Measurements from ENCODE around the gene DPCD.
"Not testable (repeated sequence)": the region's sequence is repeated elsewhere in the genome, so short reads cannot be mapped to it uniquely, and the experiment has no call there.

DPCD gene

DNA sequence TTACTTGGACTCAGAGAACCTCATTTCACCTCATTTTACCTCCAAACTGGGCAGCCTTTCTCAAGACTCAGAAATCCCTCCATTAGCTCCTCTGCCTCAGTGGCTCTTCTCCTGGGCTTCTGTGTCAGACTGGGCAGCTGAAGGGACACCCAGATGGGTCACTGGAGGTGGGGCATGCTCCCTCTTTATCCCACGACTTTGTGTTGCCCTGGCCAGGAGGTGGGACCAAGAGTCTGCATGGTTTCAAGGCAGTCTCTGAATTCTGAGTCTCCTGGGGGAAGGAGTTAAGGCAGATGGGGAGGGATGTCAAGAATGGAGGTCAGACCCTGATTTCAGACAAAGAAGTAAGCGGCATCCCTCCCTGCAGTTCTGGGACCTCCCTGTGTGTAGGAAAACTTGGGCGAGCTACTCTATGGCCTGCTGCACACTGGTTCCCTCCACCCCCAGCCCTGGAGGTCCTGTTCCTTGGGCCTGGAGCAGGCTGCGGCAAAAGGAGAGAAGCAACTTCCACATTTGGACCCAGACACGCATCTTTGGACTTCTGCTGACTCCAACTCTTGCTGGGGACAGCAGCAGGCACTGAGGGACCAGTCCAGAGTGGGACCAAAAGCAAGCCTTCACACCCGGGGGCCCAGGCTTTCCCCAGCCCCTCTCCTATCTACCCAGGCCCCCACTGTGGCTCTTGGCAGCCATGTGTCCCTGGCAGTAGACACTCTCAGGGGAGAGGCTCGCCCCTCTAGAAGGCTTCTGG, 10.8 kb upstream of the DPCD start:
- Histone ChIP-seq H3K36me3 (ENCODE audit: insufficient read depth, low read length) (peaks cover 11% of the 10 kb centered on the region), H3K9me3 (replicated peaks; ENCODE audit: low read length) (no peaks in the 10 kb centered on the region), H3K4me2 (ENCODE audit: low read length) (no peak overlapping the region), H3K4me1 (ENCODE audit: control insufficient read depth, insufficient read depth, low read length) (no peaks in the 10 kb centered on the region), H3K27me3 (ENCODE audit: control insufficient read depth, insufficient read depth, low read length) (no peaks in the 10 kb centered on the region), H3K9ac (ENCODE audit: low read depth, low read length) (no peak overlapping the region), H3K4me3 (ENCODE audit: low read length) (no peak overlapping the region)

DNA sequence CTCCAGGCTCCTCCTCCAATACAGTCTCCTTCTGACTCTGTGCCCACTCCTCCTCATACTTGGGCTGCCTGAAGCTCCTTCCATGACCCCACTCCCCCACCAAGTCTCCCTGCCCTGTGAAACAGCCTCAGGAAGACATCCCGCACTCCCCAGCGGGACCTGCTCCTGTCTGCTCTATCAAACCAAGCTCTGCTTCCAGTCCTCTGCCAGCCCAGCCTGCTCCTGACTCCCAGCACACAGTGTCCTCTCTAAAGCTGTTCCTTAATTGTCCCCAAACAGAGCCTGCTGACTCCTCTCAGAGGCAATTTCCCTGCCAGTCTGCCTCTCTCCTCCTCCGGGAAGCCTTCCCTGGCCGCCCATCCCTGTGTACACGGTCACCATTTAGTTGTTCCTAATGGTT, 9.9 kb upstream of the DPCD start:
- Histone ChIP-seq H3K36me3 (ENCODE audit: insufficient read depth, low read length) (peaks cover 18% of the 10 kb centered on the region), H3K4me1 (ENCODE audit: control insufficient read depth, insufficient read depth, low read length) (no peaks in the 10 kb centered on the region), H3K4me2 (ENCODE audit: low read length) (no peak overlapping the region), H3K9ac (ENCODE audit: low read depth, low read length) (no peak overlapping the region), H3K27me3 (ENCODE audit: control insufficient read depth, insufficient read depth, low read length) (no peaks in the 10 kb centered on the region), H3K9me3 (replicated peaks; ENCODE audit: low read length) (no peaks in the 10 kb centered on the region), H3K4me3 (ENCODE audit: low read length) (no peak overlapping the region)

- Histone ChIP-seq H3K9ac (ENCODE audit: low read depth, low read length) (no peak overlapping the region), H3K27me3 (ENCODE audit: control insufficient read depth, insufficient read depth, low read length) (no peaks in the 10 kb centered on the region), H3K4me2 (ENCODE audit: low read length) (no peak overlapping the region), H3K4me1 (ENCODE audit: control insufficient read depth, insufficient read depth, low read length) (no peaks in the 10 kb centered on the region), H3K36me3 (ENCODE audit: insufficient read depth, low read length) (peaks cover 25% of the 10 kb centered on the region), H3K9me3 (replicated peaks; ENCODE audit: low read length) (no peaks in the 10 kb centered on the region), H3K4me3 (ENCODE audit: low read length) (no peak overlapping the region)
Observed at GRCh38 chr10:101578803-101579515, 9.2 kb upstream of the DPCD start.

DNA sequence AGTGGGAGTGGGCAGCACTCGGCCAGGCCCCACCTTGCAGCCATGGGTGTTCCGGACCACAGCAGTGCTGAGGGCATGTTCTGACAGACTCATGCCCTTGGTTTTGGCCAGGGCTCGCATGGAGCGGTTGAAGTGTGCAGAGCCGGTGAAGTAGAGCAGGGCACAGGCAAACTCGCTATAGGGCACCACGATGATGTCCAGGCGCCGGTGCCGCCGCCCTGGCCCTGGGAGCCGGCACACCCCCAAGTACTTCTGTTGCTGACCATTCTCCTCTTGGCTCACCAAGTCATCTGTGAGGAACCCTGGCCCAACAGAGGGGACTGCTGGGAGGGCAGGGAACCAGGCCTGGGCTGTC, 8.6 kb upstream of the DPCD start:
- Histone ChIP-seq H3K9me3 (replicated peaks; ENCODE audit: low read length) (no peaks in the 10 kb centered on the region), H3K9ac (ENCODE audit: low read depth, low read length) (no peak overlapping the region), H3K4me3 (ENCODE audit: low read length) (no peak overlapping the region), H3K4me2 (ENCODE audit: low read length) (no peak overlapping the region), H3K27me3 (ENCODE audit: control insufficient read depth, insufficient read depth, low read length) (no peaks in the 10 kb centered on the region), H3K4me1 (ENCODE audit: control insufficient read depth, insufficient read depth, low read length) (no peaks in the 10 kb centered on the region), H3K36me3 (ENCODE audit: insufficient read depth, low read length) (peaks cover 28% of the 10 kb centered on the region)

GRCh38 chr10:101580486-101581399, 7.4 kb upstream of the DPCD start:
- Histone ChIP-seq H3K4me2 (ENCODE audit: low read length) (no peak overlapping the region), H3K4me1 (ENCODE audit: control insufficient read depth, insufficient read depth, low read length) (no peaks in the 10 kb centered on the region), H3K9me3 (replicated peaks; ENCODE audit: low read length) (no peaks in the 10 kb centered on the region), H3K9ac (ENCODE audit: low read depth, low read length) (no peak overlapping the region), H3K36me3 (ENCODE audit: insufficient read depth, low read length) (peaks cover 31% of the 10 kb centered on the region), H3K27me3 (ENCODE audit: control insufficient read depth, insufficient read depth, low read length) (no peaks in the 10 kb centered on the region), H3K4me3 (ENCODE audit: low read length) (no peak overlapping the region)

DNA sequence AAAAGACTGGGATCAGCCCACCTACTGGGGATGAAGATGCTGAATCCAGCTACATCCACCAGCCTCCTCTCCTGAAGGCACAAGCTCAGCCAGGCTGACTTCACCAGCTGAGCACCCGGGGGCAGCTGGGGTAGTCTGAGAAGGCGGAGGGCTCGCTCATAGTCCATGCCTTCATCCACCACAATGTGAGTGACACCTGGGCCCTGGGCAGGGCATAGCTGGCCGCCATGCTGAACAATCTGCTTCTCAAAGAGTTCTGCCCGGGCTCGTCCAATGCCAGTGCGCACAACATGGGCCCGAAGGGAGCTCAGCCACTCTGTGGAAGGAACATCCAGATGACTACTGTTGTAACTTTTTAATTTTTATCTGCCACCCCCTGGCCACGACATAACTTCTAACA, 2.3 kb upstream of the DPCD start:
- Histone ChIP-seq H3K27me3 (ENCODE audit: control insufficient read depth, insufficient read depth, low read length) (no peaks in the 10 kb centered on the region), H3K9me3 (replicated peaks; ENCODE audit: low read length) (no peaks in the 10 kb centered on the region), H3K4me1 (ENCODE audit: control insufficient read depth, insufficient read depth, low read length) (peaks cover 16% of the 10 kb centered on the region), H3K4me2 (ENCODE audit: low read length) (no peak overlapping the region), H3K4me3 (ENCODE audit: low read length) (no peak overlapping the region), H3K36me3 (ENCODE audit: insufficient read depth, low read length) (peaks cover 23% of the 10 kb centered on the region), H3K9ac (ENCODE audit: low read depth, low read length) (no peak overlapping the region)

DNA sequence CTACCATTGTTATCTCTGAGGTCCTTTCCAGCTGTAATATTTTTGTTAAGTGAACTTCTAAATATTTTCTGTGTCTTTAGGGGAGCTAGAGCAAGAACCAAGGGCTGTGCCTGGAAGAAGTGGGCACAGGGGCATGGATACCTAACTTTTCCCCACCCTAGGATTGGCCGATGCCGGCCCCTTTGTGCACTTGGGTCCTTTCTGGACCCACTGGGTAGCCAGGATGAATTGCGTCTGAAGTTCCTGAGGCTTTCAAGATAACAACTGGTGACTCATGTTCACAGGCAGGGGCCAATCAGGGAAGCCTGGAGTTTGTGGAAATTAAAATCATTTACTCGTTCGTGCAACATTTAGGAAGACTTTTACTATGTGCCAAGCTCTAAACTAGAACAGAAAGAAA, 758 bp downstream of the DPCD start:
- H3K27me3 ChIP-seq (ENCODE audit: control insufficient read depth, insufficient read depth, low read length), result no peaks in the 10 kb centered on the region
- H3K4me2 ChIP-seq (ENCODE audit: low read length), result peak overlapping the region; percentile 88
- peak overlapping the region; percentile 85 for H3K9ac ChIP-seq (ENCODE audit: low read depth, low read length)
- no peaks in the 10 kb centered on the region for H3K9me3 ChIP-seq (replicated peaks; ENCODE audit: low read length)
- peaks cover 9% of the 10 kb centered on the region for H3K36me3 ChIP-seq (ENCODE audit: insufficient read depth, low read length)
- H3K4me3 ChIP-seq (ENCODE audit: low read length), result peak overlapping the region; percentile 98
- H3K4me1 ChIP-seq (ENCODE audit: control insufficient read depth, insufficient read depth, low read length), result peaks cover 16% of the 10 kb centered on the region

DNA sequence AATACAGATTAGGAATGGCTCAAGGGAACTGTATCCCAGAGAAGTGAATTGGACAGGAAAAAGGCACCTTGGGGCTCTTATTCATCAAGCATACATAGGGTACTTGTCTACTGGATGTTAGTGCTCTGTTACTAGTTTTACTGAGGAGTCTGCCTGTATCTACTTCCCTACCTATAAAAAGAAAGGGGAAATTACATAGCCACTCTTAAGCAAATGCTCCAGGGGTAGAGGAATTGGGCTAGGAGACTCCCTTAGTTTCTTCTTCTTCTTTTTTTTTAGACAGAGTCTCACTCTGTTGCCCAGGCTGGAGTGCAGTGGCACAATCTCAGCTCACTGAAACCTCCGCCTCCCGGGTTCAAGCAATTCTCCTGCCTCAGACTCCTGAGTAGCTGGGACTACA, 5.2 kb downstream of the DPCD start:
- not testable (repeated sequence) for H3K9ac ChIP-seq (ENCODE audit: low read depth, low read length); H3K4me2 ChIP-seq (ENCODE audit: low read length); H3K36me3 ChIP-seq (ENCODE audit: insufficient read depth, low read length); H3K4me1 ChIP-seq (ENCODE audit: control insufficient read depth, insufficient read depth, low read length); H3K9me3 ChIP-seq (replicated peaks; ENCODE audit: low read length); H3K4me3 ChIP-seq (ENCODE audit: low read length); H3K27me3 ChIP-seq (ENCODE audit: control insufficient read depth, insufficient read depth, low read length)

DNA sequence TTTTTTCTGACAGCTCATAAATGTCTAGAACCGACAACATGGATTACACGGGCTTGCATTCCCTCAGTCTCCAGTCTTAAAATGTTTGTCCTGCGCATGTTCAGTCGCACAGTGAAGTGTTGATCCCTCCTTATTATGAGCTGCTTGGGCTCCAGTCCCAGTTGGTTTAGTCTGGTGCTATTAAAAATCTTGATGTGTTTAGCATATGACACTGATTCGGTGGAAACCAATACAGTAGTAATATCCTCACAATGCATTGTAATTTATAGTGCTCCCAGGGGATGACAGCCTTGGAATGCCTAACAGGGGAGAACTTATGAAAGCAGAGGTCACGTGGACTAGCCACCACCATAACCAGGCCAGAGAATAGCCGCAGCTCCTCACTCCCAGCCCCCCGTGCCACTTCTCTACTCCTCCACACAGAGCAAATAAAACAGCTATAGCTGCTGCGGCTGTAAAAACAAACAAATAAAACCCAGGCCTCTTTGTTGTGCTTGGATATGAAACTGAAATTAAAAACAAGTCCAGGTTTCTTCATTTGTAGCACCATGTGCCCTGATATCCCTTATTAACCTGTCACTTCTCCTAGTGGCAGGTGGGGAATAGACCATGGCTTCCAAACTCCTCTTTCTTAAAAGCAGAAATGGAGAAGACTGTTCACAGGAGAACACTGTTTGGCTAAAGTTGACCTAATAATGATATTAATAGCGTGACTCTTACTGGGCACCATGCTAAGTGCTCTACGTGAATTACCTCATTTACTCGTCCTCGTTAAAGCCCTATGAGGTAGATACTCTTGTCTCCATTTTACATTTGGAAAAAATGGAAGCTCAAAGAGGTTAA, 7.7 kb downstream of the DPCD start:
- H3K4me3 ChIP-seq (ENCODE audit: low read length), result no peak overlapping the region
- no peaks in the 10 kb centered on the region for H3K4me1 ChIP-seq (ENCODE audit: control insufficient read depth, insufficient read depth, low read length)
- no peaks in the 10 kb centered on the region for H3K27me3 ChIP-seq (ENCODE audit: control insufficient read depth, insufficient read depth, low read length)
- no peaks in the 10 kb centered on the region for H3K9me3 ChIP-seq (replicated peaks; ENCODE audit: low read length)
- H3K9ac ChIP-seq (ENCODE audit: low read depth, low read length), result no peak overlapping the region
- no peak overlapping the region for H3K4me2 ChIP-seq (ENCODE audit: low read length)
- no peaks in the 10 kb centered on the region for H3K36me3 ChIP-seq (ENCODE audit: insufficient read depth, low read length)

- Histone ChIP-seq H3K27me3 (ENCODE audit: control insufficient read depth, insufficient read depth, low read length) (no peaks in the 10 kb centered on the region), H3K36me3 (ENCODE audit: insufficient read depth, low read length) (peaks cover 5% of the 10 kb centered on the region), H3K4me3 (ENCODE audit: low read length) (no peak overlapping the region), H3K4me2 (ENCODE audit: low read length) (no peak overlapping the region), H3K4me1 (ENCODE audit: control insufficient read depth, insufficient read depth, low read length) (no peaks in the 10 kb centered on the region), H3K9me3 (replicated peaks; ENCODE audit: low read length) (no peaks in the 10 kb centered on the region), H3K9ac (ENCODE audit: low read depth, low read length) (no peak overlapping the region)
Observed at GRCh38 chr10:101597091-101597900, 9.2 kb downstream of the DPCD start.
